Heart right ventricle (tissue), 16 donors: ENCODE measurements around the gene ODF4. TPM values are rescaled to one million over a fixed set of nuclear protein-coding genes. Genes with fewer than 3 reads are reported as not detected.

Source experiments
- ATAC-seq, 8 donors: fragments of 200-7000 bp; cut with Tn5 transposase; one replicate each; pipeline ENCODE4 v1.9.1; 2020; ENCODE audit warnings: mild to moderate bottlenecking in 8 of 8, moderate library complexity in 8 of 8, moderate number of reproducible peaks in 1 of 8
- DNase-seq, 2 donors: peaks; one replicate each; pipeline ENCODE4 v3.0.0-alpha.2; 2020
- H3K27ac ChIP-seq, 10 donors: fragments of 200-600 bp; sonication (generic) in 2 of 10; one replicate each; pipeline versions ENCODE4 v1.5.0 to v1.8.0; 2020 to 2022; ENCODE audit warnings: mild to moderate bottlenecking in 3 of 10
- H3K27me3 ChIP-seq, 7 donors: fragments of 200-600 bp; one replicate each; pipeline ENCODE4 v1.8.0; 2021 to 2022; ENCODE audit warnings: mild to moderate bottlenecking in 2 of 7
- H3K36me3 ChIP-seq, 9 donors: fragments of 200-600 bp; sonication (generic) in 1 of 9; one replicate each; pipeline versions ENCODE4 v1.5.0 to v1.8.0; 2020 to 2022; ENCODE audit warnings: mild to moderate bottlenecking in 2 of 9
- H3K4me1 ChIP-seq, 9 donors: fragments of 200-600 bp; sonication (generic) in 1 of 9; one replicate each; pipeline versions ENCODE4 v1.5.0 to v1.8.0; 2020 to 2022; ENCODE audit warnings: mild to moderate bottlenecking in 4 of 9
- H3K4me3 ChIP-seq, 10 donors: fragments of 200-600 bp; sonication (generic) in 2 of 10; one replicate each; pipeline versions ENCODE4 v1.5.0 to v1.8.0; 2020 to 2022; ENCODE audit warnings: mild to moderate bottlenecking in 7 of 10, moderate library complexity in 2 of 10
- H3K9me3 ChIP-seq, 11 donors: fragments of 200-600 bp in 10 of 11; sonication (generic) in 2 of 11; one replicate each; pipeline versions ENCODE4 v1.5.0 to v1.8.0; 2013 to 2022; ENCODE audit warnings: mild to moderate bottlenecking in 2 of 11, control low read depth in 1 of 11, moderate library complexity in 1 of 11
- WGBS, 2 donors: extraction: QIAGEN DNeasy Blood & Tissue Kit; methylation state at CpG; one replicate each; pipeline ENCODE4 v1.1.7; 2013; ENCODE audit warnings: inconsistent platforms in 1 of 2; 5-methylcytosine and 5-hydroxymethylcytosine counted together
- intact Hi-C, 10 donors: fragments of 100-400 bp; cut with DNase I; formaldehyde crosslinking; loops; one replicate each; pipeline versions ENCODE4 v1.11.1 to v1.14.2; 2022
- polyA plus RNA-seq, 2 donors: library from polyadenylated mRNA; stranded (reverse); fragments of 200-250 nt; gene quantifications; one replicate each; pipeline ENCODE4 v1.2.3, GENCODE V29; 2013
- total RNA-seq, 10 donors: library from RNA; stranded (reverse); fragmentation: NEBNext Ultra II Directional in 3 of 10; extraction: Animal tissue kit (Norgen Biotek cat#: 25700) in 3 of 10; gene quantifications; one replicate each; pipeline versions ENCODE4 v1.2.1 to v1.2.4, GENCODE V29; 2021 to 2023
- TF ChIP-seq, protein P1 (sequence below), 9 donors: fragments of 200-600 bp; sonication (generic) in 2 of 9; IDR thresholded peaks; one replicate each; pipeline versions ENCODE4 v1.5.0 to v1.8.0; 2021 to 2022; ENCODE audit warnings: antibody characterized with exemption in 9 of 9, mild to moderate bottlenecking in 5 of 9, moderate library complexity in 1 of 9
- donor health status: Arrhythmogenic right ventricular cardiomyopathy.
- donor health status: ischemic (EF 13 %, LVEDD 7.1; RV severe dilation, severe dysfunction).
- donor health status: healthy with polysubstance abuse.
- donor health status: DM: no; HTN: yes; CAD: no.
- donor health status: DM: no; HTN: no; CAD: no.
- donor health status: ischemic (EF 25% LVEDD 6.9; RV normal size, moderate dysfunction).
- donor health status: ischemic (EF 25% LVEDD 5.7; RV mildly dilated, moderate dysfunction).
- donor health status: healthy.
- donor health status: DM: yes; HTN: yes; CAD: no.
- donor health status: Ischemic cardiomyopathy.
- donor health status: ischemic (EF 35%, LVEDD 5.7; RV mildly dilated, moderate dysfunction).
- donor health status: nonischemic (EF 11% LVEDD 7.7; RV severe dilation, severe dysfunction).
- donor health status: DM: yes; HTN: yes; CAD: no.
- donor health status: PGD.
- donor health status: ischemic (EF 29% LVEDD 5.4; RV normal size, mild dysfunction).
- donor health status: nonischemic (EF 23%, LVEDD 6.1; RV moderate dilation, normal function).

ODF4 gene
- total and polyA plus RNA-seq, 12 donors = not detected

DNA sequence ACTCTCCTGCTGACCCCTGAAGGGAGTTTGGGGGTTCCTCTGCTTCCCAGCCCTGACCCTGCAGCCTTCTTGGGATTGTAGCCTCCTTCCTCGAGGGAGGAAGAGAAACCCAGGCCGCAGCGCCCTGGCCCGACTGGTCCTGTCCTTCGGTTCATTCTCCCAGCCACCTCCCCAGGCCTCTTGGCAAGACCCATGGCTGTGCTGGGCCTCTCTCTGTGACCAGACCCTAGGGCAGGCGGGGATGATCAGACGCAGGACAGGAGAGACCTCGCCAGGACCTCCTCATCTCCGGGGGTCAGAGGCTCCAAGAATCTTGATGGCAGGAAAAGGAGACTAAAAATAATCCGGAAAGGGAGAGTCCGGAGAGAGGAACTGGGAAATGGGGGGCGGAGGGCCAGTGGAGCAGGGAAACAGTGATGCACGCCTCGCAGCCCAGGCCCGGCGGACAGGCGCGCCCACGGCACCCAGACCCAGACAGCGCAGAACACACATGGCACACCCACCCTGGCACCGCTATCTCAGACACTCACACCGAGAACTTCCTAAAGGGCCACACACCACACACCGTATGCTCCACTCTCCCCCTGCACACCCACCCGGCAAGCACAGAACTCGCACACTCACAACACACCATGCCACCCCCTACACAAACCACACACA is 28.4 kb upstream of the ODF4 start:
- intact Hi-C loops = loop anchor here in 6 of 10 donors (2.0 to 10.0 kb wide), 6 partner anchors 46 to 72 kb away; partner anchors contain the start of genes KRABD2 (in 1 of the 6) and RPL26 (in 1 of the 6)

DNA sequence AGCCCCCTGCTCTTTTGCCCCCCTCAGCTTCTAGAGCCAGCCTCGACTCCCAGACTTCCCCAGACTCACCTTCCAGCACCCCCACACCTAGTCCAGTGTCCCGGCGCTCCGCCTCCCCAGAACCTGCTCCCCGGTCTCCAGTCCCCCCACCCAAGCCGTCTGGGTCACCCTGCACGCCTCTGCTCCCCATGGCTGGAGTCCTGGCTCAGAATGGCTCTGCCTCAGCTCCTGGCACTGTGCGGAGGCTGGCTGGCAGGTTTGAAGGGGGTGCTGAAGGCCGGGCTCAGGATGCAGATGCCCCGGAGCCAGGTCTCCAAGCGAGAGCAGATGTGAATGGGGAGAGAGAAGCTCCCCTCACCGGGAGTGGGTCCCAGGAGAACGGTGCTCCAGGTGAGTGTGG is 27.4 kb upstream of the ODF4 start:
- peak overlapping the region in 9 of 10 donors; percentile 41 to 71 (median 59) for H3K4me3 ChIP-seq

More for the DNA sequence above, 28.4 kb upstream of the ODF4 start:
- 60 to 67% methylated on average over 25 of the region's 25 CpGs for WGBS, 2 donors
- ATAC-seq (peak; percentile 28 to 80 (median 62)), DNase-seq (peak; percentile 46 to 55)
- Histone ChIP-seq H3K4me3 (peak overlapping the region; percentile 41 to 71 (median 56)), H3K27me3 (peaks cover 0 to 46% (median 29%) of the 10 kb centered on the region in 7 donors), H3K27ac (peak overlapping the region; percentile 75 to 96 (median 90)), H3K9me3 (no peaks in the 10 kb centered on the region), H3K4me1 (peaks cover 7 to 49% (median 22%) of the 10 kb centered on the region in 9 donors), H3K36me3 (peaks cover 0 to 31% (median 0%) of the 10 kb centered on the region in 9 donors)
- TF ChIP-seq, protein P1, sequence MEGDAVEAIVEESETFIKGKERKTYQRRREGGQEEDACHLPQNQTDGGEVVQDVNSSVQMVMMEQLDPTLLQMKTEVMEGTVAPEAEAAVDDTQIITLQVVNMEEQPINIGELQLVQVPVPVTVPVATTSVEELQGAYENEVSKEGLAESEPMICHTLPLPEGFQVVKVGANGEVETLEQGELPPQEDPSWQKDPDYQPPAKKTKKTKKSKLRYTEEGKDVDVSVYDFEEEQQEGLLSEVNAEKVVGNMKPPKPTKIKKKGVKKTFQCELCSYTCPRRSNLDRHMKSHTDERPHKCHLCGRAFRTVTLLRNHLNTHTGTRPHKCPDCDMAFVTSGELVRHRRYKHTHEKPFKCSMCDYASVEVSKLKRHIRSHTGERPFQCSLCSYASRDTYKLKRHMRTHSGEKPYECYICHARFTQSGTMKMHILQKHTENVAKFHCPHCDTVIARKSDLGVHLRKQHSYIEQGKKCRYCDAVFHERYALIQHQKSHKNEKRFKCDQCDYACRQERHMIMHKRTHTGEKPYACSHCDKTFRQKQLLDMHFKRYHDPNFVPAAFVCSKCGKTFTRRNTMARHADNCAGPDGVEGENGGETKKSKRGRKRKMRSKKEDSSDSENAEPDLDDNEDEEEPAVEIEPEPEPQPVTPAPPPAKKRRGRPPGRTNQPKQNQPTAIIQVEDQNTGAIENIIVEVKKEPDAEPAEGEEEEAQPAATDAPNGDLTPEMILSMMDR (IDR thresholded peaks at IDR 0.05) = no peak

DNA sequence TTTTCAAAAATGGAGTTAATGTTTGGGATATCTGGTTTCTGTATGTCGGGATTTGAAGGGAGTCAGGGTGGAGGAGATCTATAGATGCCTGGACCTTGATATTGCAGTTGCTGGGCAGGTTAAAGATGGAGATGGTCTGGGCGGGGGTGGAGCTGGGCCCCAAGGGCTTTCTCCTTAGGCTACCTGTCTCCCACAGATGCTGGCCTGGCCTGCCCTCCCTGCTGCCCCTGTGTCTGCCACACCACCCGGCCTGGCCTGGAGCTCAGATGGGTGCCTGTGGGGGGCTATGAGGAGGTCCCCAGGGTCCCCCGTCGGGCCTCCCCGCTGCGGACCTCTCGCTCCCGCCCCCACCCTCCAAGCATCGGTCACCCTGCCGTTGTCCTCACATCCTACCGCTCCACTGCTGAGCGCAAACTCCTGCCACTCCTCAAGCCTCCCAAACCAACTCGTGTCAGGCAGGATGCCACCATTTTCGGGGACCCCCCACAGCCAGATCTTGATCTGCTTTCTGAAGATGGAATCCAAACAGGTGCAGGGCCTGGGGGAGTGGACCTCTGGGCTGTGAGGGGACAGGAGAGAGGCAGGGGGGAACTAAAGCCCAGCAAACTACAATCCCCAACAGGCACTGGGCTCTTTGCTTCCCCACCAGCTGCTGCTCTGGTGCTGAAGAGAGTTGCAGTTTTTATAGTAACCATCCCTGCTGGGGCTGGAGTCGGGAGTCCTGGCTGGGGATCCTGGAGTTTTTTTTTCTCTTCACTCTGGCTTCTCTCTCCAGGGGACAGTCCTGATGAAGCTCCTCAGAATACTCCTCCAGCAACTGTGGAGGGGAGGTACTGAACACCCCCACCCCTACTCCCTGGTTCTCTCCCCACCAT is 26.7 kb upstream of the ODF4 start:
- Histone ChIP-seq H3K27ac (peak overlapping the region in 6 of 10 donors; percentile 28 to 96 (median 68)), H3K4me3 (peak overlapping the region in 9 of 10 donors; percentile 41 to 71 (median 59)), H3K36me3 (peaks cover 0 to 47% (median 0%) of the 10 kb centered on the region in 9 donors), H3K9me3 (no peaks in the 10 kb centered on the region), H3K27me3 (peaks cover 0 to 57% (median 29%) of the 10 kb centered on the region in 7 donors), H3K4me1 (peaks cover 7 to 51% (median 22%) of the 10 kb centered on the region in 9 donors)
- TF ChIP-seq, protein P1 (IDR thresholded peaks at IDR 0.05) = no peak
- no peak for ATAC-seq
- intact Hi-C loops = loop anchor here in 5 of 10 donors (5.0 to 10.0 kb wide), 4 partner anchors 44 to 64 kb away; partner anchors contain the start of gene KRABD2 (in 1 of the 5)
- 54 to 56% methylated on average over 16 of the region's 16 CpGs for WGBS, 2 donors
- DNase-seq = no peak

More for the DNA sequence above, 27.4 kb upstream of the ODF4 start:
- Histone ChIP-seq H3K27me3 (peaks cover 0 to 55% (median 29%) of the 10 kb centered on the region in 7 donors), H3K4me1 (peaks cover 7 to 51% (median 22%) of the 10 kb centered on the region in 9 donors), H3K36me3 (peaks cover 0 to 40% (median 0%) of the 10 kb centered on the region in 9 donors), H3K9me3 (no peaks in the 10 kb centered on the region), H3K27ac (peak overlapping the region in 8 of 10 donors; percentile 34 to 96 (median 92))
- DNase-seq = no peak
- intact Hi-C loops = loop anchor here in 5 of 10 donors (5.0 to 10.0 kb wide), 4 partner anchors 45 to 65 kb away; partner anchors contain the start of gene KRABD2 (in 1 of the 5)
- TF ChIP-seq, protein P1 (IDR thresholded peaks at IDR 0.05) = no peak
- whole genome bisulfite sequencing, 2 donors = 58% methylated on average over 13 of the region's 13 CpGs
- ATAC-seq = no peak
